SK-N-SH (cell line): ENCODE measurements around the gene RAB7A. TPM values are rescaled to one million over a fixed set of nuclear protein-coding genes. Genes with fewer than 3 reads are reported as not detected.
"Not testable (repeated sequence)": the region's sequence is repeated elsewhere in the genome, so short reads cannot be mapped to it uniquely, and the experiment has no call there.

Source experiments
- CTCF ChIA-PET: fragments of 300-600, 350-600 bp; formaldehyde crosslinking; extraction: SDS; loops from one replicate; lab custom pipeline; 2021; lab: Yijun Ruan, JAX
- POLR2A ChIA-PET: fragments of 350-600 bp; sonication (Branson Sonifier 250); formaldehyde crosslinking; extraction: SDS; loops from one replicate; lab custom pipeline; 2020; ENCODE audit warnings: antibody characterized with exemption, inconsistent platforms; lab: Yijun Ruan, JAX
- DNase-seq: peaks from one replicate; pipeline ENCODE4 v3.0.0; 2012
- H2AFZ ChIP-seq: fragments of 200-600 bp; sonication (generic); 2 replicates; pipeline ENCODE4 v1.8.1; 2016; ENCODE audit warnings: antibody characterized with exemption, mild to moderate bottlenecking, low read depth
- H3F3A ChIP-seq: fragments of 200-600 bp; sonication (generic); replicated peaks from 2 replicates; pipeline ENCODE3; 2016; ENCODE audit warnings: antibody characterized with exemption, mild to moderate bottlenecking; ENCODE audit not compliant: insufficient read depth
- H3K27ac ChIP-seq, 2 experiments: fragments of 200-500 bp in 1 of 2; fragments of 200-600 bp in 1 of 2; sonication (Bioruptor generic) in 1 of 2; sonication (generic), shearing (Covaris generic) in 1 of 2; 2 replicates each; pipeline versions ENCODE4 v1.5.1 to v1.6.1; 2014 to 2016; ENCODE audit warnings: low read depth in 2 of 2, inconsistent platforms in 1 of 2, low read length in 1 of 2, mild to moderate bottlenecking in 1 of 2, mixed read lengths in 1 of 2
- H3K27me3 ChIP-seq: fragments of 200-600 bp; sonication (generic), shearing (Covaris generic); 2 replicates; pipeline ENCODE4 v1.6.1; 2016; ENCODE audit warnings: mixed run types; ENCODE audit not compliant: insufficient read depth
- H3K36me3 ChIP-seq, 2 experiments: fragments of 200-500 bp in 1 of 2; fragments of 200-600 bp in 1 of 2; sonication (Bioruptor generic) in 1 of 2; sonication (generic) in 1 of 2; replicated peaks in 1 of 2; 2 replicates each; pipeline versions ENCODE3 to v1.5.1; 2014 to 2016; ENCODE audit warnings: low read length in 1 of 2, mild to moderate bottlenecking in 1 of 2; ENCODE audit not compliant: insufficient read depth in 2 of 2, control insufficient read depth in 1 of 2
- H3K4me1 ChIP-seq, 2 experiments: fragments of 200-500 bp in 1 of 2; fragments of 200-600 bp in 1 of 2; sonication (Bioruptor generic) in 1 of 2; sonication (generic), shearing (Covaris generic) in 1 of 2; 2 replicates each; pipeline versions ENCODE4 v1.5.1 to v1.6.1; 2014 to 2016; ENCODE audit warnings: low read depth in 1 of 2, low read length in 1 of 2, mixed run types in 1 of 2; ENCODE audit not compliant: insufficient read depth in 2 of 2, control insufficient read depth in 1 of 2
- H3K4me2 ChIP-seq: fragments of 200-600 bp; sonication (generic), shearing (Covaris generic); 2 replicates; pipeline ENCODE4 v1.6.1; 2017; ENCODE audit warnings: mixed run types
- H3K4me3 ChIP-seq, 2 experiments: fragments of 200-500 bp in 1 of 2; fragments of 200-600 bp in 1 of 2; sonication (Bioruptor generic) in 1 of 2; sonication (generic), shearing (Covaris generic) in 1 of 2; 2 replicates each; pipeline versions ENCODE4 v1.5.1 to v1.8.1; 2014 to 2016; ENCODE audit warnings: low read depth in 2 of 2, inconsistent platforms in 1 of 2, low read length in 1 of 2, mild to moderate bottlenecking in 1 of 2, mixed read lengths in 1 of 2, moderate library complexity in 1 of 2
- H3K79me2 ChIP-seq: fragments of 200-600 bp; sonication (generic); 2 replicates; pipeline ENCODE4 v1.8.1; 2017; ENCODE audit warnings: mild to moderate bottlenecking; ENCODE audit not compliant: insufficient read depth
- H3K9ac ChIP-seq: fragments of 200-600 bp; sonication (generic); 2 replicates; pipeline ENCODE4 v1.6.1; 2017; ENCODE audit warnings: mixed run types
- H3K9me2 ChIP-seq: fragments of 200-600 bp; sonication (generic); 2 replicates; pipeline ENCODE4 v1.6.1; 2017; ENCODE audit warnings: mixed run types
- H3K9me3 ChIP-seq: fragments of 200-600 bp; sonication (generic); 2 replicates; pipeline ENCODE4 v1.6.1; 2017; ENCODE audit warnings: mixed run types, mild to moderate bottlenecking, moderate library complexity
- H4K20me1 ChIP-seq: fragments of 200-600 bp; sonication (generic); 2 replicates; pipeline ENCODE4 v1.6.1; 2017; ENCODE audit warnings: mild to moderate bottlenecking, mixed run types; ENCODE audit not compliant: insufficient read depth
- CHD2 ChIP-seq: fragments of 150-350 bp; IDR thresholded peaks from 2 replicates; pipeline ENCODE4 v1.6.1; 2018; ENCODE audit warnings: low read length; ENCODE audit not compliant: partially characterized antibody
- ELF1 ChIP-seq: IDR thresholded peaks from 2 replicates; pipeline ENCODE4 v1.4.0; 2012
- EP300 ChIP-seq, 2 experiments: IDR thresholded peaks; 2 replicates each; pipeline versions ENCODE4 v1.4.0 to v1.6.1; 2012; ENCODE audit warnings: borderline replicate concordance in 1 of 2, low read depth in 1 of 2, low read length in 1 of 2
- FOXJ3 ChIP-seq: sonication (generic); formaldehyde crosslinking; IDR thresholded peaks from 2 replicates; pipeline ENCODE4 v1.5.1; 2020; ENCODE audit warnings: mild to moderate bottlenecking, missing genetic modification reagents
- GABPA ChIP-seq: IDR thresholded peaks from 2 replicates; pipeline ENCODE4 v1.4.0; 2012; ENCODE audit warnings: low read depth, mild to moderate bottlenecking
- IRF3 ChIP-seq: fragments of 150-350 bp; IDR thresholded peaks from 2 replicates; pipeline ENCODE4 v1.6.1; 2016; ENCODE audit warnings: mild to moderate bottlenecking, low read depth, low read length
- MAX ChIP-seq: IDR thresholded peaks from 2 replicates; pipeline ENCODE4 v1.4.0; 2012; ENCODE audit warnings: low read depth
- MEF2A ChIP-seq: IDR thresholded peaks from 2 replicates; pipeline ENCODE4 v1.4.0; 2012; ENCODE audit warnings: low read depth, borderline replicate concordance
- MXI1 ChIP-seq: IDR thresholded peaks from 2 replicates; pipeline ENCODE4 v1.6.1; 2012; ENCODE audit warnings: mild to moderate bottlenecking, low read depth, low read length, improper control_type of control experiment
- POLR2AphosphoS5 ChIP-seq: IDR thresholded peaks from 2 replicates; pipeline ENCODE4 v1.6.1; 2012; ENCODE audit warnings: low read depth, low read length
- RXRA ChIP-seq: IDR thresholded peaks from 2 replicates; pipeline ENCODE4 v1.4.0; 2012; ENCODE audit warnings: low read depth, mild to moderate bottlenecking, borderline replicate concordance
- SIN3A ChIP-seq: IDR thresholded peaks from 2 replicates; pipeline ENCODE4 v1.6.1; 2012; ENCODE audit warnings: low read depth, mild to moderate bottlenecking, low read length, moderate library complexity, borderline replicate concordance
- YY1 ChIP-seq: IDR thresholded peaks from 2 replicates; pipeline ENCODE4 v1.4.0; 2012; ENCODE audit warnings: low read depth, mild to moderate bottlenecking
- WGBS: methylation state at CpG from one replicate; pipeline ENCODE4 v1.1.6; 2017; ENCODE audit warnings: low lambda C conversion rate; 5-methylcytosine and 5-hydroxymethylcytosine counted together
- polyA plus RNA-seq, 3 experiments: library from polyadenylated mRNA; depleted of rRNA; stranded (reverse); fragments of >200 nt; gene quantifications; 2 replicates each; pipeline ENCODE4 v1.2.3, GENCODE V29; 2012

The RAB7A gene
- polyA plus RNA-seq, 1 of the 3 experiments (the other 2 are of a cell fraction): 271 TPM

- TF ChIP-seq FOXJ3 (CRISPR knock-in tag) (no peak), ELF1 (no peak), SIN3A (no peak), MAX (no peak)
These were observed 44.4 kb downstream of the RAB7A start (continued) for GRCh38 chr3:128770387-128770786.

- H2AFZ ChIP-seq, POLR2A ChIA-PET, H3K36me3 ChIP-seq, H3K4me2 ChIP-seq, CTCF ChIA-PET, H3K9me3 ChIP-seq, H3K9me2 ChIP-seq, H3K27ac ChIP-seq, H3K4me1 ChIP-seq, H3K27me3 ChIP-seq, DNase-seq, H3K9ac ChIP-seq, H3F3A ChIP-seq, H3K4me3 ChIP-seq: not testable (repeated sequence)
- 100% methylated on average over 2 of the region's 31 CpGs for WGBS
- peaks cover 95% of the 10 kb centered on the region for H4K20me1 ChIP-seq
- H3K79me2 ChIP-seq: peaks cover 94% of the 10 kb centered on the region
These were observed 47.2 kb downstream of the RAB7A start for GRCh38 chr3:128773189-128773588.

- peaks cover 94% of the 10 kb centered on the region for H3K79me2 ChIP-seq
- H2AFZ ChIP-seq, H3K27me3 ChIP-seq, H3K4me3 ChIP-seq, CTCF ChIA-PET, H3K36me3 ChIP-seq, POLR2A ChIA-PET, H3F3A ChIP-seq, H3K9ac ChIP-seq, H3K9me2 ChIP-seq, H3K4me1 ChIP-seq, H3K4me2 ChIP-seq, H3K9me3 ChIP-seq, H3K27ac ChIP-seq, DNase-seq: not testable (repeated sequence)
- H4K20me1 ChIP-seq: peaks cover 95% of the 10 kb centered on the region
- 97% methylated on average over 5 of the region's 6 CpGs for WGBS
These were observed 47.6 kb downstream of the RAB7A start for GRCh38 chr3:128773592-128773991.

- 98% methylated on average over 3 of the region's 3 CpGs for WGBS
- no peak for DNase-seq
These were observed 49.3 kb downstream of the RAB7A start for GRCh38 chr3:128775241-128775640.

More at GRCh38 chr3:128775241-128775640, 49.3 kb downstream of the RAB7A start:
- peaks cover 0 to 9% of the 10 kb centered on the region in 2 experiments for H3K36me3 ChIP-seq
- no peak overlapping the region for H3K4me2 ChIP-seq
- no peaks in the 10 kb centered on the region for H3K9me3 ChIP-seq
- H3K9me2 ChIP-seq: no peaks in the 10 kb centered on the region
- POLR2A ChIA-PET: no interaction called here
- TF ChIP-seq POLR2AphosphoS5 (no peak), GABPA (no peak), MEF2A (no peak), MXI1 (no peak), SIN3A (no peak), IRF3 (no peak), EP300 (IDR thresholded peaks at IDR 0.05; ENCODE audit: borderline replicate concordance in 1 of 2, low read depth in 1 of 2, low read length in 1 of 2) (no peak), CHD2 (no peak), RXRA (no peak), YY1 (no peak), MAX (no peak)
- TF ChIP-seq, all 33 proteins: peak for 0
- Histone ChIP-seq H3K9ac (no peak overlapping the region), H3F3A (no peaks in the 10 kb centered on the region), H3K79me2 (peaks cover 94% of the 10 kb centered on the region), H3K27me3 (no peaks in the 10 kb centered on the region), H3K4me1 (peaks cover 0 to 4% of the 10 kb centered on the region in 2 experiments; a peak in 2 of 4 replicates), H3K27ac (peak overlapping the region in 1 of 2 experiments; percentile 9; a peak in 1 of 4 replicates), H4K20me1 (peaks cover 95% of the 10 kb centered on the region), H2AFZ (no peak overlapping the region), H3K4me3 (no peak overlapping the region)
- CTCF ChIA-PET: interaction anchor here (0.5 kb wide), 1 partner anchor 111 kb away, joined by 4 read pairs; no protein-coding TSS in a partner anchor
